ENCODE results near the gene SUCLG2.

Gene SUCLG2

DNA sequence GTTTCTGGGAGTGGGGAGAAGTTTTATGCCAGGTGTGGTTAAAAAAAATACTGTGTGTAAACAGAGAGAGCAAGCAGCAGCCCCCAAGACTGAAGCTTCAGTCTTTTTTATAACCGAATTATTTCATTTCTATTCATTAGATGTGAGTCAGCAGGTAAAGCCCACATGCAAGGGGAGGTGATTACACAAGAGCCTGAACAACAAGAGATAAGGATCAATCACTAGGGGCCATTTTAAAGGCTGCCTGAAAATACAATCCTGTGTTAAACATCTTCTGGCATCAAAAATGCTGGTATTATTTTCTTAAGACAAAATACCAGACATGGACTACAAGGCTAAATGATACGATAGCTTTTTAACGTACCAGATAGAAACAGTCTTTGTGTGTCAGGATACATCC, 217.3 kb downstream of the SUCLG2 start:
- no peak for DNase-seq

DNA sequence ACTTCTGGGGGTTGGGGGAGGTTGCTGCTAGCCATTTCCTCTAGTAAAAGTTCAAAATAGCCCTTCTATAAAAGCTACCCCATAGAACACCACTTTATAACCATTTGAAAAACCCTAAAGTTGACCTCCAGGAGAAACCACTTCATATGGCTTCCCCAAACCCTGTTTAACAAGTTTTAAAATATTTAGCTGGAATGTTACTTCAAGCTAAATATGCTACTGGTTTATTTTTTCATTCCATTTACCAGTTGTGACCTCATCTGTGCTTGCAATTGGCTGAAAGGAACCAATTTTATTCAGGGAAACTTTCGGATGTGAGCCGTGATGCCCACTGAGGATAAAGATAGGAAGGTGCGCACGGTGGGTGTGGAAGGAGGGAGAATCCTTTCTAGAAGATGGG, 221.3 kb downstream of the SUCLG2 start:
- no peak for DNase-seq

DNA sequence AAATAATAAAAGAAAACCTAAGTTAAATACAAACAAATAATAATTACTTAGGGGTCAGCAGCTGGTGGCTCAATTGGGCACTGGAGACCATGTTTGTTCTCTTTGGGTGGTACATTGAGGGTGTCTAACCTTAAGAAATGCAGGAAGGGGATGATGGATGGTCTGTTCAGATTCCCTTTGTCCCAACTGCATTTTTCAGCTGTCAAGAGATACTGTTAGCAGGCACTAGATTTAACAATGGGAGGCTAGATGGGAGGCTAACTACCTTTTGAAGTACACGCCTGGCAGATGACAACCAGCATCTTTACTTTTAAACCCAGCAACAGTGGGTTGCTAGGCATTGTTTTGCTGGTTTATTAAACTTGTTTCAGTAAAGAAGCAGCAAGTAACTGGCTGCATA, 222.5 kb downstream of the SUCLG2 start:
- DNase-seq = no peak

DNA sequence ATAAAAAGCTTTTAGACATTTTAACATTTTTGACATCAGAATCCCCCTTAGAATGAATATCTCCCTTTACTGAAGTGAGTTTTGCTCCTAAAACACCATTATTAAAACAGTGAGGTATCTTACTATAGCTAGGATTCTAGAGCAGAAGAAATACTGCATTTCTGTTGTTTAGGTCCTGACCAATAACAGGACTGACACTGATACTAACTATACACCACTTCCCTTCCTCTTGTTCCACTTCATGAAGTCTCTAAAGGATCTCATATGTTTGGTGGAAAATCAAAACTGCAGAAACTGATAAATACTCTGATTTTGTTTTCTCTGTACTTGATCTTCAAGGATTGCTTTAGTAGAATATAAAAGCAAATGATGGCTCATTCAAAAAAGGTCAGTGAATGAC, 230.7 kb downstream of the SUCLG2 start:
- no peak for DNase-seq

DNA sequence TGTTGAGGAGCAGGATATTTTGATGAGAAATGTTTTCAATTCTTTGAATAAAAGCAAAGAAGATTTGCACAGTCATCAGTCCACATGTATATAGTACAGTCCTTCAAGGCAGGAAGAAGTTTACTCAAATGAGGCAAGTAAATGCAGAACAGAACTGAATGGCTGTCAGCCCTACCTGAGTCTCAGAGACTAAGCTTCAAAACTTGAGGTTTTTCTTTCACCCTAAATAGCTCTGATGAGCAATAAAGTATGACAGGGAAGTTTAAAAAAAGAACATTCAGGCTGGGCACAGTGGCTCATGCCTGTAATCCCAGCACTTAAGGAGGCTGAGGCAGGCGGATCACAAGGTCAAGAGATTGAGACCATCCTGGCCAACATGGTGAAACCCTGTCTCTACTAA, 232.5 kb downstream of the SUCLG2 start:
- DNase-seq = no peak

DNA sequence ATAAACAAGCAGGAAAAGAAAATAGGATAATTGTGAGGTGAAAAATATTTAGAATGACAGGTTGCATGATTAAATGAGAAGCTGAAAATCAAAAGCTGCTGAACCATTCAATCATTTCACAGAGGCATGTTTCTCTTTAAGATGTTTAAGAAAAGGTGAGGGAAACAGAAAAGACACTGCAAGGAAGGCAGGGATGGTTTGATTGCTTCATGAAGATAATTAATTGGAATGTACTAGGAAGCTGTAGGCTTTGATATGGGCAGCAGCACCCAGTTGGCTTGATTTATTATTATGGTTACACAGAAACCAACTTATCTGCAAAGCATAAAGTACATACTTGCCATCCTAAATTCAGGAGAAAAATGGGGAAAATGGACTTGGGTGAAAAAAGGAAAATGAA, 234.6 kb downstream of the SUCLG2 start:
- no peak for DNase-seq

DNA sequence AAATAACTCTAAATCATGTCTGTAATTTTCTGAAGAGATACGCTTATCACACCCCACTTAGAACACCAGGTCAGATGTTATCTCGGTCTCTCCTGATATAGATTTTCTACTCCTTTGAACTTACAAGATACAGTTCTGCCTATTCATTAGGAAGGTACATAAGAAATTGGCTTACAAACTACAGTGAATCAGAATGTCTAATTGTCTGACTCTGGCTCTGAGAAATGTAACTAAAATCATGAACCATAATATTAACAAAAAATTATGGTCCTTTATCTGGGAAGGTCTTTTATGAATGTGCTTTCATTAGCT, 235.2 kb downstream of the SUCLG2 start:
- no peak for DNase-seq

DNA sequence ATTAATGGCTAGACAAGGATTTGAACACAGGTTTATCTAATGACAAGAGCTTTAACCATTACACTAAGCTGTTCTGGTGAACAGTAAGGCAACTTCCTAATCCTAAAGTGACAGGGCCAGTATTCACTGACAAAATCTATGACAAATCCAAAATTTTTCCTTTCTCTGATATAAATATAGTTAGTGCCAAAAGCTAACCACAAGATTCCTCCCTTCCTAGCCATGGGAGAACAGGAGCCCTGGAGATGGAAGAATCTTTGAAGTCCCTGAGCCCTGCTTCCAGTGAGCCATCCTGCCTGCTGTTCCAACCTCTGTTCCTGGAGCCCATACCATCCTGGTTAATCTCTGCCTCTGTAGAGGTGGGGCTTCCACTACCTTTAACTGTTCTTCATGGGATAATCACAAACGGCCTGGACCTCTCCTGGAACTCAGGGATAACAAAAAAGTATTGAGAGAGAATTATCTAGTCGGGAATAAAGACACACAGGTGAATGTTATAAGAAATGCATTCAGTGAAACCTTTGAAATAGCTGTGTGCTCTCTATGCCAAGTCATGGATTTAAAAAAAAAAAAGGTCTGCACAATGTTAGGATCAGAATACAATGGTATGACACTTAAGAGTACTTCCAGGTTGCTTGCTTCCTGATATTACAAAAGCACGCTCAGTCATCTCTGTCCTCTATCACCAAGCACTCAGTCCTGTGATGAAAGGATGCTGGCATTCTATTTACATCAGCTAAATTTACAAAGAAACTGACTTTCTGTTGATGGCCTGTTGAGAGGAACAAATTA, 235.8 kb downstream of the SUCLG2 start:
- DNase-seq = no peak

DNA sequence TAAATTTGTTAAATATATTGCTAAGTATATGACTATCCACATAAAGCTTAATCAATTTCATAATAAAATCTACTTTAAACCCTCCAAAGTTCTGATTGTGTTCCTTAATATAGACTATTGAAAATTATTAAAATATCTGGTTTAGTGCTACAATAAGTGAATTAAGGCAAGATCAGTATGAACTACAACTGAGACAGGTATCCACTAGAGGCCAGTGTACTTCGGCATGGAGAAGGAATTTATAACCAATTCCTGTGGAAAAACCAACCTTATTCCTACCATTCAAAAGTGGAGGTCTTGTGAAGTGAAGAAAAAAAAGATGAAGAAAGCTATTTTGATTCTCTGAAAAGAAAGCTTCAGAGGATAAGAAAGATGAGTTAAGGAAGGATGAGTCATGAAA, 237.7 kb downstream of the SUCLG2 start:
- DNase-seq = no peak

DNA sequence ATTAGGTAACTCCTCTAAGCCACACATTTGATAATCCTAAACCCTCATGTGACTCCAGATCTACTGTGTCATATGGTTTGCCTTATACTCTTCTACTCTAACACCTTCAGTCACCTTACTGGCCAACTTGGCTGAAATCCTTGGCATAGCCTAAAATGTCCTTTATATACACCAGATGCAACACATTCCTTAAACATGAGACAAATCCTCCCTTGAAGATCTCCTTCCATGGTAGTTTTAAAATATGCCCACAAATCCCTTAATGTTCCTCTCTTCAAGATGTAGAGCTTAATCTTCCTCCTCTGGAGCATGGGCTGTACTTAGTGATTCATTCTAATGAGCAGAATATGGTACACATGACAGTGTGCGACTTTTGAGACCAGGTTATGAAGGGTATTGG, 238.9 kb downstream of the SUCLG2 start:
- DNase-seq = no peak

DNA sequence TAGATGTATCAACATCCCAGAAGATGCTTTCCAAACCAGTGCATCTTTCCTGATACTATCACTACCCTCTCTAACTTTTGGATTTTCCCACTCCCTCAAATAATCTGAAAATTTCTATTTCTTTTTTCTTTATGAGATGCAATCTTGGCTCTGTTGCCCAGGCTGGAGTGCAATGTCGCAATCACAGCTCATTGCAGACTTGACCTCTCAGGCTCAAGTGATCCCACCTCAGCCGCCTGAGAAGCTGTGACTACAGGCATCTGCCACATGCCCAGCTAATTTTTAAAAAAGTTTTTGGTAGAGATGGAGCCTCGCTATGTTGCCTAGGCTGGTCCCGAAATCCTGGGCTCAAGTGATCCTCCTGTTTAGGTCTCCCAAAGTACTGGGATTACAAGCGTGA, 239.7 kb downstream of the SUCLG2 start:
- DNase-seq = no peak

DNA sequence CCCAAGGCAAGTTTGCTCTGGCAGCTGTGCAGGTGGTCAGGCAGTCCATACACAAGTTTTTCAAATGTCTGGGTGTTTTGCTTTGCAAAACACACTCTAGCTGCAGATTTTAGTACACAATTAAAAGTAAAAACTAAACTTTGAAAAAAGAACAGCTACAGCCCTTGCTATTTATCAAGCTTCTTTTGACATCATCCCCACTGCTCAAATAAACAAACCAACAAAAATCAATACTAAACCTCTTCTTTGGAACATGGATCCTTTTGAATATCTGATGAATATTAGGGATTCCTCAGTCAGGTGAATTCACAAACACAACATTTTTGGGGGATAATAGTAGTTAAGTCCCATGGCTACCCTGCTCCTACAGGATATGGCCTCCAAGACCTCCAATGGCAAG, 249.2 kb downstream of the SUCLG2 start:
- no peak for DNase-seq

DNA sequence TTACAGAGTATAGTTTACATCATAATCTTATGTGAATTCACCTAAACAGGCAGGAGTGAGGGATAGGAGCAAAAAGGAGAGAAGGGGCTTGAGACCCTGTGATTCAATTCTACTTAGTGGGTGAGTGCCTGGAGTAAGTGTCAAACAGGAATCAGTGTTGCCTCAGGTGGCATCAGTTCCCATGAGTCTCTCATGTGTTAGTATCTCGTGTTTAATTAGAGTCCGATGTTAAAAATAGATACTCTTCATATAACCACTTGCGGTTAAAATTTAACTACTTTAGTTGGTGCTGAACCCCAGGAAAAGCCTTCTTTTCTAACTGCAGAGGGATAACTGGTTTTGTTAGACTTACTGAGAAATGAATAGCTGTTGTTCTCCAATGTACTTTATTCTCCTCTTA, 251.5 kb downstream of the SUCLG2 start:
- DNase-seq = no peak

DNA sequence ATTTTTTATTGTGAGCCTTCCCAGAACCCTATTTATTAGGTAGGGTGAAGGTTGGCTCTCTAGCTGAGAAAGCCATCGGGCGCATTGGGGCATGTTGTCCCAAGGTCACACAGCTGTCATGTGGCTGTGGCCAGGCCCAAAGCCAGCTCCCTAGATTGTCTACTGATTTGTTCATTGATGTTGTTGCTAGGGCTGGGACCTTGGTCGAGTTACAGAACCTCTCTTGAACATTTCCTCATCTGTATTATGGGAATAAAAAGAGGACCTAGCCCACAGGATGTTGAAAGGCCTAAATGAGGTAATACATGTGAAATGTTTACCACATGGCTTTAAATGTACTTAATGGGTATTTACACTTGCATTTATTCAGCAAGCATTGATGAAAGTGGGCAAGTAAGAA, 252.5 kb downstream of the SUCLG2 start:
- no peak for DNase-seq

DNA sequence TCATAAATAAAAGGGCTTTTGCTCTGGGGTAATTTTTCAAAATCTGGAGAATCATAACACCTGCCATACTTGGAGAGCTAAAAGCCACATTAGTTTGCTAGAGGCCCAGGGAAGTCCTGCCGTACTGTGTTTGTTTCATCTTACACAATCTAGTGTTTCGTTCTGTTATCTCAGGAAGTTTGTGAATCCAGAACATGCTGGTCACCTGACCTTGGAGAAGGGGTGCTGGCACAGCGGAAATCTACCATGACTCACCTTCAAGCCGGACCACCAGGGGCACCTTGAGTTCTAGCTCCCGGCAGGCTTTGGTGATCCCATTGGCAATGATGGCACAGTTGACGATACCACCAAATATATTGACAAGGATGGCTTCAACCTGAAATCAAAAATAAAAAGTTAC, 253.9 kb downstream of the SUCLG2 start:
- no peak for DNase-seq

DNA sequence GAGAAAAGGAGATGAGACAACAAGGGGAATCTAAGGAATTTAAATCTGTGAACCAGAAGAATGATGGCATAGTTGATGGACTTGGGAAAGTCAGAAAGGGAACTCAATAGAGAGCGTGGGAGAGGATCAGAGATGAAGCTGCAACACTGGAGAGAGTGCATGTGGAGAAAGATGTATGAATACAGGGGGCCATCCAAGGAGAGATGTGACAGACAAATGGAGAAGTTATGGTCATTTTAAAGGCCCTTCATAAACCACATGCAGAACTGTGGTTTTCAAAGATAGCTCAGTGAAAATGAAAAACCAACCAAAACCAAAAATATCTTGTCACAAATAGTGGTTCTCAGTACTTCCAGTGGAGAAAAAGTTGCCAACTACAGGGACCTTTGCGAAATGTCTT, 265.2 kb downstream of the SUCLG2 start:
- DNase-seq = no peak

DNA sequence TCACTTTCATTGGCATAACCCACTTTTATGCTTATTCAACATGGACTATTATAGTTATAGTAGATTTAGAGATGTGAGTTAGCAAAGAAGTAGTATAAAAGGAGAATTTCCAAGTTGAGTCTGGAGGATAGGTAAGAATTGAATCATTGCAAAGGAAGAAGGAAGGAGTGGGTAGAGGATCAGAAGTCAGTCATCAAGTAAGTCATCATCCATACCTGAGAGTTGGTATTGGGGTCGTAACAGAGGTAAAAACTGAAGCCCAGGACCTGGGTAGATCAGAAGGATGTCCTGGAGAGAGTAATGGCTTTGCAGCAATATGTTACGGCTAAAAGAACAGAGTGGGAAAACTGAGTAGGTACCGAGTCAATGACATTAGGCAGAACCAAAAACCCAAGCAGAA, 265.7 kb downstream of the SUCLG2 start:
- DNase-seq = no peak

DNA sequence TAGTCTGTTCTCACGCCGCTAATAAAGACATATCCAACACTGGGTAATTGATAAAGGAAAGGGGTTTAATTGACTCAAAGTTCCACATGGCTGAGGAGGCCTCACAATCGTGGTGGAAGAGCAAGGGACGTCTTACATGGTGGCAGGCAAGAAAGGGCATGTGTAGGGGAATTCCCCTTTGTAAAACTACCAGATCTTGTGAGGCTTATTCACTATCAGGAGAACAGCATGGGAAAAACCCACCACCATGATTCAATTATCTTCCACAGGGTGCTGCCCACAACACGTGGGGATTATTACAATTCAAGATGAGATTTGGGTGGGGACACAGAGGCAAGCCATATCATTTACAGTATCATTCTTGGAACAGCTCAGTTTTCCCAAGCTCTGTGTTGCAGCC, 268.0 kb downstream of the SUCLG2 start:
- no peak for DNase-seq

DNA sequence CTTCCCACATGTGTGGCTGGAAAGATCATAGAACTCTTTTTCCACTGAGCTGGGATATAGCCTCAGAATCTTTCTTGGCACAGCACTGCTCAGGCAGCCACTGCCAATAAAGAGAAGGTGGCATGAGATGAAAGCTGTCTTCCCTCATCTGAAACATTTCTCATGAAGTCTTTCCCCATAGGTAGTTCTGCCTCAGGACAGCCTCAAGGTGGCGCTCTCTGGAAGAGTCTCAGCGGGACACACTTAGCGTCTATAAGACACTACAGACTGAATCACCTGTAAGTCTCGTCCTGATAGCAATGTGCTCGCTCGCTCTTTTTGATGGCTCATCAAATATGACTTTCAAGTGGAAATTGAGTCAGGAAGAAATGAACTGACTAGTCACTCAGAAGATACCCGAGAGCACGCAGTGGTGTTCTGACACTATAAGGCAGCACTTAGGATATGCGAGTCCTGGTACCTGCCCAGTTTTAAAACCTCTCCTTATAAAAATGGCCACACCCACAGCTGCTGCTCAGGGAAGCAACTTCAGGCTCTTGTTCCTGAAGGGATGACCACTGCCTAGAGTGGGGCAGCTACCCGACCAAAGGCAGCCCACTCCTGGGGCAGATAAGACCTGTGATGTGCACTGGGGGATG, 269.5 kb downstream of the SUCLG2 start:
- DNase-seq = no peak

DNA sequence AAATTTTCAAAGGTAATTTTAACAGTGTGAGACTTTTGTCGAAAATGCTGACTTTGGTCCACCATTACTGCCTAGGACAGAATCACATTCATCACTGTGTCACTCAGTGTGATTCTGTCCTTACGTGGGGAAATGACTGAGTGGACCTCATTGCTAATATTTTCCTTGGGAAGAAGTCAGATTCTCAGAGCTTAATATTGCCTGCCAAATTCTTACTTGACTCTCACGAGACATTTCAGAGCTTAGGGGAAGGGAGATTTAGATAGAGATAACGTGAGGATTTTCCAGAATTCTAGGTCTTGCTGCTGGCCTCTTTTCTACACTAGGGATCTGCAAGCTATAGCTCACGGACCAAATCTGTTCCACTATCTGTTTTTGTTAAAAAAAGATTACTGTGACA, 270.4 kb downstream of the SUCLG2 start:
- DNase-seq = no peak

DNA sequence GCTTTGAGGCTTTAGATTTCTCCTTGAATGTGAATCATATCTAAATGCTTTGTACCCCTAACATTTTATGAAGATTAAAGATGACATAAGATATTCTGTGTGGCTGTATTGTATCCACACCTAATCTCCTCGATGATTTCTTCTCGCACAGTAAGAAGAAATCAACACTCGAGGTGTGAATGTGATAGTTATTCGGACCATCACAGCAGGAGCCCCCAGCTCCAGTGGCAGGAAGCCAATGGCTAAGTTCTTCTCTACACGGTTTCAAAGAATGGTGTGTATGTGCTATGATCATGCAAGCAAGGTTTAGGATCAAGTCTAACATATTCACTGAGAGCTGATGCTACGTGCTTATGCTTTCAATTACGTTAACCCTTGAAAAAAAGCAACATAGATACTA, 271.0 kb downstream of the SUCLG2 start:
- no peak for DNase-seq

DNA sequence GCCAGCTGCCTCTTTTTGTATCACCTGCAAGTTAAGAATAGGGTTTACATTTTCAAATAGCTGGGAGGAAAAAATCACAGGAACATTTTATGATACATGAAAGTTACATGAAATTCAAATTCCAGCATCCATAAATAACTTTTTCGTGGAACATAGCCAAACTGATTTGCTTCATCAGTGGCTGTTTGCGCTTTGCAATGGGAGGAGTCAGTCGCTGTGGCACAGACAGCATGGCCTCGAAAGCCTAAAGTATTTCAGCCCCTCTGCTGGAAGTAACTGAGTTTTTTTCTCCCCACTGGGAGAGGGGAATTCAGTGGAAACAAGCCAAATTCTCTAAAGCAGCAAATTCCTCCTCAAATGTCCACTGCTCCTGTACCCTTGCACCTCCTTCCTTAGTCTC, 271.9 kb downstream of the SUCLG2 start:
- no peak for DNase-seq

DNA sequence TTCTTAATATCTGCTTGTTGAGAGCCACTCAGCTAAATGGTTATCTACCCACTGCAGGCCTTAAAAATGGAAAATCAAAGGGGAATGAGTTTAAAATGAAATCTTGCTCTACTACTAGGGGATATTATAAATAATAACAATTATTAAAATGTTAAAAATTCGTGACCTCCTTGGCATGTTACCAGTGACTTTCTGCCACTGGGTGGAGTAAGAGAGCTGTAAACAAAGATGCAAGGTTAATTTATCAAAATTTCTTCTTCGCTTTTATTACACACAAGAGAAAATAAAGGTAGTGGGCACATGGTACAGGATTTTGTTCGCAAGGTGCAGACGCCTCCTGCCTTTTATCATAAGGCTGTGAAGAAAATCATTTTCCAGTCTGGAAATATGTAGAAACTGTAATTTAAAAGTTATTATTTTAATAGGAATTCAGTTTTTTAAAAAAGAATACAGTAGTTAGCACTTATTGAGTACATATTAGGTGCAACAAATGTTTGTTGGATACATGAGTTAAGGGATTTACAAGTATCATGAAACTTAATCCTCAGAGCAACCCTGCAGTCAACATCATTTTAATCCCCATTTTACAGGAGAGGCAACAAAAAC, 272.6 kb downstream of the SUCLG2 start:
- DNase-seq = peak; percentile 3

DNA sequence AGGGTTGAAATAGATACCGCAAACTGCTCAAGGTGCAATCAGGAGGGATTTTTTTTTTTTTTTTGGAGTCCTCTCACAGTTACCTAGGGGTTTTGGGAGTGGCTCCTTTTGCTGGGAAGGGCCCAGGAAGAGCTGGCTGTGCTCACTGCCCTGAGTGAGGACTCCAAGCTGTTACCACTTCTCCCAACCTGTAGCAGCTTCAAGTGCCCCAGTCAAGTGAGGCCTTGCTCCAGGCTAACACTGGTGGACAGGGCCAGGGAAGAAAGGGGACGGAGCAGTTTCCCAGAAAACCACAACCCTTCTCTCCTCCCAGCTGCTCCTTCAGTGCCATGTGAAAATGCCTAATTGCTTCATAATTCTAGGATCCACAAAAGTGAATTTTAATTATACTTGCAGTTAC, 274.3 kb downstream of the SUCLG2 start:
- no peak for DNase-seq

DNA sequence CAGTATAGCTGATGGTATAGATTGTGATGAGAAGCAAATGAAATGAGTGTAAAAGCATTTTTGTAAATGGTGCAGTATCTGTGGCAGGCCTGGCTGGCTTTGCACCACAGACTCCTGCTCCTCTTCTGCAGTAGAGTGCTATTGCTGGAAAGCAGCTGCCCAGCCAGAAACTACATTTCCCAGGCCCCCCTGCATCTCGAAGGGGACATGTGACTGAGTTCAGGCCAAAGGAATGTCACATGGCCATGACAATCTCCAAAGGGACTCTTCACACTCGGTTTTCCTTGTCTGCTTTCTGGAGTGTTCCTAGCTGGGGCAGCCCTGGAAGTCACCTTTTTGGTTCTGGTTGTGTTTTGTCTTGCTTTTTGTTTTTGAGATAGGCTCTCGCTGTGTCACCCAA, 277.1 kb downstream of the SUCLG2 start:
- no peak for DNase-seq
